ENCODE measurements around the gene LRWD1. TPM values are rescaled to one million over a fixed set of nuclear protein-coding genes. Genes with fewer than 3 reads are reported as not detected.

LRWD1 gene
- total and polyA plus RNA-seq, 2 of the 4 experiments (the other 2 are of a cell fraction) = 20.3 to 27.2 TPM

DNA sequence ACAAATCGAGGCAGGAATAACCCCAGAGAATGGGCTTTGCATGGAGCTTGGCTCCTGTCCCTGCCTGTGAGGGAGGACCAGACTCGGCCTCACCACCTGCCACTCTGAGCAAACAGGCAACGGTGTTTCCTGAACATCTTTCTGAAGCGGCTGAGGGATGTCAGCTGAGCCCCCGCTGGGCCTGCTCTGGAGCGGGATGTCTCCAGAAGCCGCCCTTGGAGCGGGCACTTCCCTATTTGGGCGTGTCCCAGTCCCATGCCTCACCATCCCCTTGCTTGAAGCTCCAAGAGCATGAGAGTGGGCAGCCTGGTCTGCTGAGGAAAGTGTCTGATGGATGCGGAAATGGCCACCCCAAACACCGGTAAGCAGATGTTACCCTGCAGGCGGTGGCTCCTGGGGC is 10.3 kb upstream of the LRWD1 start:
- ChIA-PET CTCF (no interaction called here), POLR2A (ENCODE audit: unreplicated experiment) (no interaction called here)
- Histone ChIP-seq H2BK20ac (ENCODE audit: low read depth, low read length) (no peak overlapping the region), H3K9ac (ENCODE audit: low read depth, low read length) (no peak overlapping the region), H3K27me3 (ENCODE audit: control insufficient read depth, insufficient read depth, low read length) (no peaks in the 10 kb centered on the region), H3K4me2 (ENCODE audit: low read depth, low read length) (no peak overlapping the region), H3K9me1 (ENCODE audit: insufficient read depth, low read length) (no peaks in the 10 kb centered on the region; the same call in 1 of the 2 replicates), H2BK5ac (ENCODE audit: low read depth, low read length, poor library complexity, severe bottlenecking) (no peak overlapping the region), H3K4me3 (ENCODE audit: insufficient read depth, low read depth, low read length) (no peak overlapping the region), H3K27ac (ENCODE audit: insufficient read depth, low read length) (no peak overlapping the region), H4K8ac (ENCODE audit: low read depth in 2 of 2, low read length in 2 of 2) (no peak overlapping the region), H4K5ac (ENCODE audit: low read depth, low read length) (no peak overlapping the region), H3K14ac (replicated peaks; ENCODE audit: low read depth, low read length) (no peak overlapping the region), H2AK9ac (replicated peaks; ENCODE audit: low read depth, low read length, poor library complexity) (no peak overlapping the region), H2BK15ac (ENCODE audit: low read depth, low read length) (no peak overlapping the region), H3K18ac (ENCODE audit: low read depth, low read length) (no peak overlapping the region), H2BK120ac (ENCODE audit: low read depth, low read length) (no peak overlapping the region), H3K79me1 (ENCODE audit: low read depth in 1 of 2, low read length in 2 of 2) (peaks cover 0 to 18% of the 10 kb centered on the region in 2 experiments; a peak in 2 of 4 replicates), H4K91ac (ENCODE audit: insufficient read depth, low read depth, low read length) (no peak overlapping the region), H3K56ac (ENCODE audit: extremely low read depth, insufficient read depth, low read length) (no peak overlapping the region), H3K23ac (ENCODE audit: low read depth, low read length) (no peak overlapping the region), H4K20me1 (ENCODE audit: insufficient read depth, low read length) (peaks cover 12% of the 10 kb centered on the region), H2AK5ac (ENCODE audit: low read depth, low read length) (no peak overlapping the region), H3K36me3 (ENCODE audit: control insufficient read depth, insufficient read depth, low read length) (peaks cover 26% of the 10 kb centered on the region), H3K9me3 (ENCODE audit: control insufficient read depth, insufficient read depth, low read length) (no peaks in the 10 kb centered on the region), H3K4ac (ENCODE audit: low read depth, low read length) (no peak overlapping the region), H3K4me1 (ENCODE audit: control insufficient read depth, insufficient read depth, low read length) (peaks cover 8% of the 10 kb centered on the region), H2AFZ (replicated peaks; ENCODE audit: low read length, poor library complexity) (no peak overlapping the region)
- dilution Hi-C loops (cut with HindIII; ENCODE audit: low sequenced_read_pairs, unreplicated experiment) (no loop called here), intact Hi-C loops (cut with micrococcal nuclease) (no loop called here), in situ Hi-C loops (cut with MboI; ENCODE audit: low sequenced_read_pairs) (no loop called here)
- no peak for DNase-seq
- TF ChIP-seq, protein P1, sequence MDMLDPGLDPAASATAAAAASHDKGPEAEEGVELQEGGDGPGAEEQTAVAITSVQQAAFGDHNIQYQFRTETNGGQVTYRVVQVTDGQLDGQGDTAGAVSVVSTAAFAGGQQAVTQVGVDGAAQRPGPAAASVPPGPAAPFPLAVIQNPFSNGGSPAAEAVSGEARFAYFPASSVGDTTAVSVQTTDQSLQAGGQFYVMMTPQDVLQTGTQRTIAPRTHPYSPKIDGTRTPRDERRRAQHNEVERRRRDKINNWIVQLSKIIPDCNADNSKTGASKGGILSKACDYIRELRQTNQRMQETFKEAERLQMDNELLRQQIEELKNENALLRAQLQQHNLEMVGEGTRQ (IDR thresholded peaks at IDR 0.05; ENCODE audit: low read depth, low read length) = no peak
- TF ChIP-seq RAD21 (IDR thresholded peaks at IDR 0.05; ENCODE audit: low read length) = no peak
- no peak for TF ChIP-seq MAZ (IDR thresholded peaks at IDR 0.05; ENCODE audit: borderline replicate concordance, low read depth, low read length)
- TF ChIP-seq MAFK (IDR thresholded peaks at IDR 0.05; ENCODE audit: low read depth, low read length) = no peak
- TF ChIP-seq POLR2A (IDR thresholded peaks at IDR 0.05; ENCODE audit: low read depth, low read length) = no peak
- TF ChIP-seq, protein P2, sequence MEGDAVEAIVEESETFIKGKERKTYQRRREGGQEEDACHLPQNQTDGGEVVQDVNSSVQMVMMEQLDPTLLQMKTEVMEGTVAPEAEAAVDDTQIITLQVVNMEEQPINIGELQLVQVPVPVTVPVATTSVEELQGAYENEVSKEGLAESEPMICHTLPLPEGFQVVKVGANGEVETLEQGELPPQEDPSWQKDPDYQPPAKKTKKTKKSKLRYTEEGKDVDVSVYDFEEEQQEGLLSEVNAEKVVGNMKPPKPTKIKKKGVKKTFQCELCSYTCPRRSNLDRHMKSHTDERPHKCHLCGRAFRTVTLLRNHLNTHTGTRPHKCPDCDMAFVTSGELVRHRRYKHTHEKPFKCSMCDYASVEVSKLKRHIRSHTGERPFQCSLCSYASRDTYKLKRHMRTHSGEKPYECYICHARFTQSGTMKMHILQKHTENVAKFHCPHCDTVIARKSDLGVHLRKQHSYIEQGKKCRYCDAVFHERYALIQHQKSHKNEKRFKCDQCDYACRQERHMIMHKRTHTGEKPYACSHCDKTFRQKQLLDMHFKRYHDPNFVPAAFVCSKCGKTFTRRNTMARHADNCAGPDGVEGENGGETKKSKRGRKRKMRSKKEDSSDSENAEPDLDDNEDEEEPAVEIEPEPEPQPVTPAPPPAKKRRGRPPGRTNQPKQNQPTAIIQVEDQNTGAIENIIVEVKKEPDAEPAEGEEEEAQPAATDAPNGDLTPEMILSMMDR (conservative IDR thresholded peaks at IDR 0.05; ENCODE audit: low read depth, low read length) = no peak
- no peak for TF ChIP-seq NFE2L2 (IDR thresholded peaks at IDR 0.05; ENCODE audit: low read depth, low read length)
- no peak for TF ChIP-seq MXI1 (IDR thresholded peaks at IDR 0.05; ENCODE audit: borderline replicate concordance, low read depth, low read length)
- TF ChIP-seq, protein P3, sequence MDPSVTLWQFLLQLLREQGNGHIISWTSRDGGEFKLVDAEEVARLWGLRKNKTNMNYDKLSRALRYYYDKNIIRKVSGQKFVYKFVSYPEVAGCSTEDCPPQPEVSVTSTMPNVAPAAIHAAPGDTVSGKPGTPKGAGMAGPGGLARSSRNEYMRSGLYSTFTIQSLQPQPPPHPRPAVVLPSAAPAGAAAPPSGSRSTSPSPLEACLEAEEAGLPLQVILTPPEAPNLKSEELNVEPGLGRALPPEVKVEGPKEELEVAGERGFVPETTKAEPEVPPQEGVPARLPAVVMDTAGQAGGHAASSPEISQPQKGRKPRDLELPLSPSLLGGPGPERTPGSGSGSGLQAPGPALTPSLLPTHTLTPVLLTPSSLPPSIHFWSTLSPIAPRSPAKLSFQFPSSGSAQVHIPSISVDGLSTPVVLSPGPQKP (IDR thresholded peaks at IDR 0.05; ENCODE audit: borderline replicate concordance, low read depth, low read length) = no peak
- no peak for TF ChIP-seq CEBPB (IDR thresholded peaks at IDR 0.05; ENCODE audit: low read depth, low read length)
- no TSS peak for BruUV-seq (replicated peaks)
- WGBS, 2 experiments (ENCODE audit: extremely low coverage in 2 of 2, insufficient read length in 1 of 2) = 90% methylated on average over 5 of the region's 12 CpGs; no CpG with 5 or more reads in 1 of the 2 experiments
- ATAC-seq (ENCODE audit: low read depth) = no peak

All from IMR-90 (cell line).